DND-41 (cell line): Measurements from ENCODE around the gene AKAP8.

Experiments
- CTCF ChIP-seq: IDR thresholded peaks from 2 replicates; pipeline ENCODE4 v1.5.1; 2012; ENCODE audit warnings: borderline replicate concordance, low read length, moderate library complexity, mild to moderate bottlenecking; ENCODE audit not compliant: poor library complexity, severe bottlenecking; ENCODE audit errors: extremely low read depth
- EZH2 ChIP-seq: IDR thresholded peaks from 3 replicates; pipeline ENCODE4 v1.6.1; 2012; ENCODE audit warnings: borderline replicate concordance, low read depth, mild to moderate bottlenecking, moderate library complexity, low read length, inconsistent platforms; ENCODE audit not compliant: severe bottlenecking

- no peak for TF ChIP-seq CTCF
- no peak for TF ChIP-seq EZH2
Measured at GRCh38 chr19:15324791-15325519, 54.6 kb downstream of the AKAP8 start.
